Stimulated activated CD8-positive, alpha-beta memory T cell treated with anti-CD3 and anti-CD28 coated beads, Interleukin-12 subunit alpha, Interleukin-12 subunit beta, amount 100 ng/mL, for 24 hours (primary cell): ENCODE results near the gene TRUB1.
"Not testable (repeated sequence)": the region's sequence is repeated elsewhere in the genome, so short reads cannot be mapped to it uniquely, and the experiment has no call there.

Source experiments
- DNase-seq: peaks from one replicate; pipeline ENCODE4 v3.0.0-alpha.2; 2020; ENCODE audit errors: extremely low read depth

Gene TRUB1

GRCh38 chr10:114925587-114926586, 12.1 kb upstream of the TRUB1 start:
- DNase-seq = no peak

DNA sequence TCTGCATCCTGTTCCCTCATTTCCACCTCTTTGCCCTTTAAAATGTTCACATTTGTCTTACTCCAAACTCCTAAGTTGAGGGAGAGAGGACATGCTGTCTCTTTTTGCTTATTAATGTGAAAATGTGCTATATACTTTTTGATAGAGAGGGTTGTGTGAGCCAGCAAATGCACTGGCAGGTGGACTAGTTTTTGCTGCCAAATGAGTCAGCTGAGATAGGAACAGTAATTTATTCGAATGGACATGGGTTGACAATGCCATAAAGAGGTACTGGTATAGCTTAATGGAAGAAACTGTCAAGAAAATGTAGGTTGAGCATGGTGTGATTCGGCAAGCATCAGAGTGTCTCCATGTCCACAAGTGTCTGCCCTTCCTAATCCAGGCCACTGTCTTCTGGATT, 9.2 kb upstream of the TRUB1 start:
- DNase-seq = no peak

DNA sequence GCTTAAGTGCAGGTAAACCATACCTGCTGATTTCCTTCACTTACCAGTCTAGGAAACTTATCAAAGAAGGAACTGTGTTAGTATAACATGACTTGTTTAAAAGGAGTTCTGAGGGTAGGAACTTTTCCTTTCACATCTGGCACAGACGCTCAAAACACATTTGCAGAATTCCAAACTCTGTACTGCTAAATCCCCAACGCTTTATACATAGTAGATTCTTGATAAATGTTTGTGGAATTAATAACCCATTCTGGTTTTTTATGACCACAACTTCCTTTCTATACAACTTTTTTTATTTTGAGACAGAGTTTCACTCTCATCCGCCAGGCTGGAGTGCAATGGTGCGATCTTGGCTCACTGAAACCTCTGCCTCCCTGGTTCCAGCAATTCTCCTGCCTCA, 7.7 kb upstream of the TRUB1 start:
- DNase-seq = no peak

GRCh38 chr10:114931072-114931679, 6.8 kb upstream of the TRUB1 start:
- no peak for DNase-seq

- no peak for DNase-seq
Observed at GRCh38 chr10:114932225-114932624, 5.8 kb upstream of the TRUB1 start.

DNA sequence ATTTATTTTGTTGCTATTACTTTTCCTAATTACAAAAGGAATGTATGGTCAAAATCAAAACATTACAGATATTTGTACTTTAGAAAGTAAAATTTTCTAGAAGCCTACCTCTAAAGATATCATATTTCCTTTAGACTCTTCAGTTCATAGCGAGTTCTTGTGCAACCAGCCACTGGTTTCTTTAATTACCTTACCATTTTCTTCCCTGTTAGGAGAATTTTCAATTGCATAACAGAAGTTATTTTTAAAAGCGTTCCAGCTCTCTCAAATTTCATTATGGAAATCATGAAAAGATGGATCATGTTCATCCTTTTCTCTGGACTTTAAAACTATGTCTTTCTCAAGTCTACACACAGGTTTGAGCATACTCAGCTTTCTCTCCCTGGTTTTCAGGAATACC, 5.0 kb upstream of the TRUB1 start:
- DNase-seq = no peak

DNA sequence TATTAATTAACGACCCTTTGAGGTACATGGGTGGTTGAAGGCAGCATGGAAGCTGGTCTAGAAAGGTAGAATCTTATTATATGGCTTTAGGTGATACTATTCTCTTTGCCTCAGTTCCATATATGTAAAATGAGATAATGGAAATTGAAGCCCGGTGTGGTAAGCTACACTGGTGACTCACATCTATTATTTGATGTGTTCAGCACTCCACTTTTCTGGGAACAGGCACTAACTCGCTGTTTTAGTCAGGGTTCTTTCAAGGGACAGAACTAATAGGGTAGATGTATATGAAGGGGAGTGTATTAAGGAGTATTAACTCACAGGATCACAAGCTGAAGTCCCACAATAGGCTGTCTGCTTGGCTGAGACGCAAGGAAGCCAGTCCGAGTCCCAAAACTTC, 4.4 kb upstream of the TRUB1 start:
- no peak for DNase-seq

- DNase-seq = not testable (repeated sequence)
Observed at GRCh38 chr10:114933995-114934394, 4.0 kb upstream of the TRUB1 start.

- no peak for DNase-seq
Observed at GRCh38 chr10:114938856-114939193, 830 bp downstream of the TRUB1 start.

DNA sequence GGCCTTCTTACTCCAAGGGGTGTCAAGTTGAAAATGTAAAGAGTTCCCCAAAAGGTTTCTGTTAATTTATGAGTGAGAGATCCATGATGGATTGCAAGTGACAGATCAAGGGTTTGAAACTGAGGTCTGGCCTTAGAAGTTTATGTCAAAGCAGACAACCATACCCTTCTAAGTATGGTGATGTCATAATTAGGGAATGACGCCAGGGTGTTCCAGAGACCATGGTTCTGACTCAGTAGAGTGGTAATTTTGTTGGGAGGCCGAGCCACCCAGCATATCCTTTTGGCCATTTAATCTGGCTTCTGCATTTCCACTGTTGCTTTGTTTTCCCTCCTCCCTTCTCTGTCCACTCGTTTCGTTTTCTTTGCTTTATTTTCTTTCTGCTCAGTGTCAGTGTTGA, 2.7 kb downstream of the TRUB1 start:
- no peak for DNase-seq

DNA sequence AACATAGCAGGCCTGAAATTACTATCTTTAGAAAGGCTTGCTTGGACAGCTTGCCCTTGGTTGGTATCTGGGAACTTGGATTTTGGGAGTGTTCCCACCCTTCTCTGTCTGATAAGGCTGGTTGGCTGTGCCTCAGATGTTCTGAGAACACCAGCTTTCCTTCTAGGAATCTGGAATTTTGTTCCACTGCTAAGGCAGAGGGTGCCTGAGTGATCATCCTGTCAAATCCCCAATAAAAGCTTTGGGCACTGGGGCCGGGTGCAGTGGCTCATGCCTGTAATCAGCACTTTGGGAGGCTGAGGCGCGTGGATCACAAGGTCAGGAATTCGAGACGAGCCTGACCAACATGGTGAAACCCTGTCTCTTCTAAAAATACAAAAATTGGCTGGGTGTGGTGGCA, 5.0 kb downstream of the TRUB1 start:
- DNase-seq = no peak

DNA sequence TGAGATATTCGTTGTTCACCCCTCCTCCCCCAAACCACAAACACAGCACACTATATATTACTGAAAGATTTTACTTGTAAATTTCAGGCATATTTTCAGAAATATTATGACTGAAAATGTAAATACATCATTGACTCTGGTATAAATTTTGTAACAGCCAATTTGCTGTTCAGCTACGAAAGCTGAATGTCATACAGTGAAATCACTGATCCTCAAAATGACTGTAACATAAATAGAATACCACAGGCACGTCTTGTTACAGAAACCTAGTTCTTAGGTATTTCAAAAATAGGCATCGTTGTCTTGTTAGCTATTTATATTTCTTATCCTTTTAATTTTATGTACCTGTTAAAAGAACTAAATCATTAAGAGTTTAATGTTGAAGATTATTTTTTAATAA, 15.1 kb downstream of the TRUB1 start:
- DNase-seq = no peak

DNA sequence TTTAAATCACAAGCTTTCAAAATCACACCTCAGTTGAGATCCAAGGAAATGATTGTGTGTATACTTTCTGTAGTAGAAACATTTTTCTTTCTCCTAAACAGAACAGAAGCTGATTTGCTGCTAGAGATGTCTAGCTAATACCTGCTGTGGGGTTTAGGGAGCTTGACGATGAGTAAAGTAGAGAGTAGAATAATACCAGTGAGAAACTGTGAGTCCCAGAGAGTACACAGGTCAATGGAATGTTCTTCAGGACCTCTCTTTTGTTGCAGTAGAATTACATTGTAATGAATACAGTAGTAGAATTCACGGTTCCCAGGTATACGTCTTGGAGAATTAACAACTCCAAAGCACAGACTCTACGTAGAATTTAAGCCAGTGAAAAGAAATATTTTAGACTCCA, 18.0 kb downstream of the TRUB1 start:
- no peak for DNase-seq

- no peak for DNase-seq
Observed at GRCh38 chr10:114956466-114956865, 18.5 kb downstream of the TRUB1 start.

- no peak for DNase-seq
Observed at GRCh38 chr10:114957122-114957521, 19.1 kb downstream of the TRUB1 start.

DNA sequence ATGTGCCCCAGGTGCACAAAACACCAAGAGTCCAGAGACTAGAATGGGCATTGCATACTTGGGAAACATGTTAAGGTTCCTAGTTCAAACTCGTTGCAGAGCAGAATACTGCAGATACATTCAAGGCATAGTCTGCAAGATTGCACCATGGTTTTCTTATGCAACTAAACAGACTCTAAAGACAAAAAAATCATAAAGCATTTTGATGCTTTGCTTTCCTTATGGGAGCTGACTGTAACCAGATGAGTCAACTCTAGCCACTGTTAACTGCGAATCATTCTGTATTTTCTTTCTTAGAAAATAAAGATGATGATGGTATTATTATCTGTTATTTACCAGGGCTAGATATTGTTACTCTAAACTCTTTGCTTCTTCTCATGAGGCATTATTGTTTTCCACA, 19.7 kb downstream of the TRUB1 start:
- no peak for DNase-seq

DNA sequence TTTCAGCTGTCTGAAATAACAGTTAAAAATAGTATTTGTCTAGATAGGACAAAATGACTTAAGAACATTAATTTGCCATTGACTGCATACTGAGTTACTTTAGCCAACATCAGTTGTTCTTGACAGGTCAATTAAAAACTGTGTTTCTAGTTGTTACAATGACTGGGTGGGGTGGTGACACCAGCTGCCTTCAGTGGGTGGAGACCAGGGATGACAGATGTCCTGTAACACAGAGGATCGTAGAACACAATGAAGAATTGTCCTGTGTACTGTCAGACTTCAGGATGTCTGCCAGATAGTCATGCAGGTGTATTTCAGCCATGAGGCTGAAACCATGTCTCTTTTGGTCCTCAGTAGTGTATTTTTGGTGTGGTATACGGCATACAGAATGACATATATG, 24.4 kb downstream of the TRUB1 start:
- no peak for DNase-seq

DNA sequence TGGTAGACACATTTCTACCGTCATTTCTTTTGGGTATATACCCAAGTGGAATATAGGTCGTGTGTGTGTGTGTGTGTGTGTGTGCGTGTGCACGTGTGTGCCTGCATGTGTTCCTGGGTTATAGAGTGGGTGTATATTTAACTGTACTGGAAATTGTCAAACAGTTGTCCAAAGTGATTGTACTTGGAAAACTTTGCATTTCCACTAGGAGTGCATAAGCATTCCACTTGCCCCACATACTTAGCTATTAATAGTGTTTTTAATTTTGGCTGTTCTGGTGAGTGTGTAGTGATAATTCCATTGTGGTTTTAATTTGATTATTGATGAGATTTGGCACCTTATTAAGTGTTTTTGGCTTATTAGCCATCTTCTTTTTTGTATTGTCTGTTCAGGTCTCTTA, 25.9 kb downstream of the TRUB1 start:
- no peak for DNase-seq

GRCh38 chr10:114967071-114967470, 29.1 kb downstream of the TRUB1 start:
- DNase-seq = no peak

DNA sequence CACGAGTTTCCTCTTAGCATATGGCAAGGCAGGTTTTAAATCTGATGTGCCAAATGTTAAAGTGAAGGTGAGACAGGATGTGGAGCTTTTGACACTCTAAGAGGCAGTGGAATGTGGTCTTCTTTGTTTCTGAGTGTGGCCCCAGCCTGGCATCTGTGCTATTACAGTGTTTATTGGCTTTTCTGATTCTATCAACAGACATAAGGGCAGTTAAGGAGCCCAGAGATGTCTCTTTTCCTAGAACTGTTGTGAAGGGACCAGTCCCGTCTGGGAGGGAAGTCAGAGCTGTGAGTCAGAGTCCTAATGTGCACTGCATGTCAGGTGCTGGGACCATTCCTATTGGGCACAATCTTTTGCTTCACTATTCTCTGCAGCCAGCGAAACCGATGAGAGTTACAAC, 32.5 kb downstream of the TRUB1 start:
- DNase-seq = no peak

DNA sequence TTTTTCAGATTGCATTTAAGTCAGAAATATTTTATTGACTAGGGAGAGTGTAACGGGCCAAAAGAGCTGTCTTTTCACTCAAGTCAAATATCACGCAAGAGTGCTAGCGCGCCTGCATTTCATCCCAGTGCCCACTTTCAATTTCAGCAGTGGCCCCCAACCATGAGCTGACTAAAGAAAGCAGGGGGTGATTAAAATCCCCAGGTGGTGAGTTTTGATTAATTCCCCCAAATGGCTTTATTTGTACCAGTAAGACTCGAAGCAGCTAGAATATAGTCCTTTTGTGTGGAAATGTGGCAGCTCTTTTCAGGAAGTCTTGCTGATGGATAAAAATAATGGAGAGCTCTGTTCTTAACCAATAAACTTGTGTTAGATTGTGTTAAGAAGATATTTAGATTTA, 35.3 kb downstream of the TRUB1 start:
- DNase-seq = no peak

DNA sequence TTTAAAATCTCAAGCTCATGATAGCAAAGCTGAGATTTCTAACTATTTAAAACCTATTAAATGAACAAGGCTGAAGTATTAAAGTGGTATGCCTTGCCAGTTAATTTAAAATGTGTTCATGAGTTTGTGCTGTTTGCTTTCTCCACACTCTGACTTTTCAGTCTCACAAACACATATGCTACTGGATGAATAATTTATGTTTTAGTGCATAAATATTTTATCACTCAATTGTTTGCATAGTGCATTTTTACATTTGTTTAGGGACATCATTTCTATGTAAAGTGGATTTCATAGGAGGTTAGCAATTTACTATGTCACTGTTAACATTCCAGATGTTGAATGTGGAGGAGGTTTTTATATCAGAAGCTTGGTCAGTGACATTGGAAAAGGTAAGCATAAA, 36.0 kb downstream of the TRUB1 start:
- no peak for DNase-seq

DNA sequence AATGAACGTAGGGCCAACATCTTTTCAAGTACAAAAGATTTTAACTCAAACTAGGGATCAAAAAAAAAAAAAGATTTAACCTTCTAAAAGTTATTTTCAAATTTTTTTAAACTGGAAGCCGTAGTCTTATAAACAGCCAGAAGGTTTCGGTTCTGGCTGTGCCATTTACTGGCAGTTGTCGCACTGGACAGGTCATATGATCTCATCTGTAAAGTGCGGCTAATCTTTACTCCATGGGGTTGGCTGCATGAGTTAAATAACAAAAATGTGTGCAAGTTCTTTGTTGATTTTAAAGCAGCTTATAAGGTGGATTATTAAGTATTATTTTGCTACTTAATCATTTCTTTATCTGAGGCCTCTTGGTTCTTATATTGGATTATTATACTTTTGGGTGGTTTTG, 36.6 kb downstream of the TRUB1 start:
- no peak for DNase-seq

DNA sequence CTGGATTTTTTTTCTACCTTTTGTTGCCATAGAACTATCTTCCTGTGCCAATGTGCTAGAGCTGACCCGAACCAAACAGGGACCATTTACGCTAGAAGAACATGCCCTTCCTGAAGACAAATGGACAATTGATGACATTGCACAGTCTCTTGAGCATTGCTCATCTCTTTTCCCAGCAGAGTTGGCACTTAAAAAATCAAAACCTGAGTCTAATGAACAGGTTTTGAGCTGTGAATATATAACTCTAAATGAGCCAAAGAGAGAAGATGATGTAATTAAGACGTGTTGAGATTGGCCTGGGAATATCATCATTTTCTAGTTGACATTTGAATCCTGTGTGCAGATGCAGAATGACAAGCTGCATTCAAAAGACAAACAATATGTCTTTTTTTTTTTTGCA, 37.1 kb downstream of the TRUB1 start:
- no peak for DNase-seq
